ENCODE results near the gene MDP1. TPM values are rescaled to one million over a fixed set of nuclear protein-coding genes. Genes with fewer than 3 reads are reported as not detected.

MDP1 gene
- total RNA-seq, 1 experiment from 2014 or later: 12.6 TPM

DNA sequence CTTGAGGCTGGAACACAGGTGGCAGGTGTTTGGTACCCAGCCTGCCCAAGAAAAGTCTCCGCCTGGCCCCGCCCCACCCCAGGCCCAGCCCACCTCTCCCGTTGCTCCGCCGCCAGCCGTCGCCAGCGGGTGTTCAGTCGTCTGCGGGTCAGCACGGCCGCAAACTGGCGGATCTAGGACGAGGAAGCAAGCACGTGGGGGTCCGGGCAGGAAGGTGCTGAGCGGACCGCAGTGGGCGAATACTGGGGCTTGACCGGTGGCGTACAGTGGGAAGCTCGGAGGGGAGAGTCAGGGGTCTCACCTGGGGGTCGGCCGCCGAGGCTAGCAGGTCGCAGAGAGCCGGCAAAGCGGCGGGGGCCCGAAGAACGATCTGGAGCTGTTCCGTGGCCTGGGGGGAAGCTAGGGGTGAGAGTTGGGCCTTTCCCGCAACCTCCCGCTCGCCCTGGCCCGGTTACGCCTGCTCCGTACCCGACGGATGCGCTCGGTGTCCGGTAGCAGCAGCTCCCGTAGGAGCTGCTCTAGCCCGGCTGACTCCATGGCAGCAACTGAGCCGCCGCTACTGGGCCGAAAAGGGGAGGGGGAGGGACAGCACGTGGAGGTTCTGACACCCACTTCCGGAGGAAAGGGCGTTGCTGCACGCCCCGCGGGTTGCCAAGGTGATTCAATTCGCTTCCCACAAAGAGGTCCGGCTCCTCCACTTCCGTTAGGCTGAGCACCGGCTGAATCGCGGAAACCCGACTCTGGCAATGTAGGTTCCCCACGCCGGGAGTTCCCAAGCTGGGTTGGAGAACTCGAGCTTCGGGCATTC lies 27.4 kb downstream of the MDP1 start, which contains the start of gene IPO4 (continued):
- TF ChIP-seq GRHL2 (CRISPR knock-in tag; IDR thresholded peaks at IDR 0.05; ENCODE audit: insufficient replicate concordance, severe bottlenecking) (no peak), RORB (CRISPR knock-in tag; IDR thresholded peaks at IDR 0.05) (no peak), ERG (CRISPR knock-in tag; IDR thresholded peaks at IDR 0.05) (no peak), ELF4 (CRISPR knock-in tag; IDR thresholded peaks at IDR 0.05; ENCODE audit: low read depth) (no peak), NR1H2 (CRISPR knock-in tag; IDR thresholded peaks at IDR 0.05) (peak; percentile 74; the same call in 1 of the 2 replicates), AFF4 (CRISPR knock-in tag; IDR thresholded peaks at IDR 0.05; ENCODE audit: borderline replicate concordance) (peak; percentile 61; the same call in 1 of the 2 replicates), ATF1 (CRISPR knock-in tag; IDR thresholded peaks at IDR 0.05) (0 out of 2 replicates have a peak, but pooled peaks have one; percentile 39), ZNF671 (CRISPR knock-in tag; IDR thresholded peaks at IDR 0.05) (no peak), CBFB (CRISPR knock-in tag; IDR thresholded peaks at IDR 0.05; ENCODE audit: low read depth) (peak; percentile 82; the same call in 1 of the 2 replicates), NFYB (CRISPR knock-in tag; conservative IDR thresholded peaks at IDR 0.05; ENCODE audit: low read depth) (no peak), FOXK1 (CRISPR knock-in tag; IDR thresholded peaks at IDR 0.05) (peak; percentile 85), ESRRA (CRISPR knock-in tag; IDR thresholded peaks at IDR 0.05; ENCODE audit: borderline replicate concordance) (peak; percentile 90; the same call in 1 of the 2 replicates), ZNF232 (CRISPR knock-in tag; IDR thresholded peaks at IDR 0.05) (peak; percentile 63; the same call in 1 of the 2 replicates), TEAD4 (CRISPR knock-in tag; IDR thresholded peaks at IDR 0.05) (no peak)
- TF ChIP-seq, protein P1, sequence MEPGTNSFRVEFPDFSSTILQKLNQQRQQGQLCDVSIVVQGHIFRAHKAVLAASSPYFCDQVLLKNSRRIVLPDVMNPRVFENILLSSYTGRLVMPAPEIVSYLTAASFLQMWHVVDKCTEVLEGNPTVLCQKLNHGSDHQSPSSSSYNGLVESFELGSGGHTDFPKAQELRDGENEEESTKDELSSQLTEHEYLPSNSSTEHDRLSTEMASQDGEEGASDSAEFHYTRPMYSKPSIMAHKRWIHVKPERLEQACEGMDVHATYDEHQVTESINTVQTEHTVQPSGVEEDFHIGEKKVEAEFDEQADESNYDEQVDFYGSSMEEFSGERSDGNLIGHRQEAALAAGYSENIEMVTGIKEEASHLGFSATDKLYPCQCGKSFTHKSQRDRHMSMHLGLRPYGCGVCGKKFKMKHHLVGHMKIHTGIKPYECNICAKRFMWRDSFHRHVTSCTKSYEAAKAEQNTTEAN (CRISPR knock-in tag; IDR thresholded peaks at IDR 0.05): peak; percentile 69; the same call in 1 of the 2 replicates
- TF ChIP-seq, protein P2, sequence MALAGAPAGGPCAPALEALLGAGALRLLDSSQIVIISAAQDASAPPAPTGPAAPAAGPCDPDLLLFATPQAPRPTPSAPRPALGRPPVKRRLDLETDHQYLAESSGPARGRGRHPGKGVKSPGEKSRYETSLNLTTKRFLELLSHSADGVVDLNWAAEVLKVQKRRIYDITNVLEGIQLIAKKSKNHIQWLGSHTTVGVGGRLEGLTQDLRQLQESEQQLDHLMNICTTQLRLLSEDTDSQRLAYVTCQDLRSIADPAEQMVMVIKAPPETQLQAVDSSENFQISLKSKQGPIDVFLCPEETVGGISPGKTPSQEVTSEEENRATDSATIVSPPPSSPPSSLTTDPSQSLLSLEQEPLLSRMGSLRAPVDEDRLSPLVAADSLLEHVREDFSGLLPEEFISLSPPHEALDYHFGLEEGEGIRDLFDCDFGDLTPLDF (CRISPR knock-in tag; IDR thresholded peaks at IDR 0.05): no peak

GRCh38 chr14:24187539-24187915 lies 28.3 kb downstream of the MDP1 start:
- Mint-ChIP-seq H3K27ac (no peak overlapping the region), H3K9me3 (no peaks in the 10 kb centered on the region), H3K4me1 (peaks cover 16% of the 10 kb centered on the region), H3K27me3 (ENCODE audit: low read depth) (no peaks in the 10 kb centered on the region), H3K36me3 (peaks cover 35% of the 10 kb centered on the region), H3K4me3 (peak overlapping the region; percentile 89)
- DNase-seq (ENCODE audit: low spot score) (no peak), ATAC-seq (no peak)
- CTCF ChIA-PET: interaction anchor here (3.3 kb wide), 1 partner anchor 27 kb away, joined by 24 read pairs; the partner anchor contains the start of gene IRF9
- TF ChIP-seq USF1 (CRISPR knock-in tag; IDR thresholded peaks at IDR 0.05): no peak
- POLR2A ChIA-PET: interaction anchor here (0.6 to 1.7 kb wide), 3 partner anchors 55 to 667 kb away, joined by 3 to 8 read pairs (median 7); partner anchors contain the start of genes DCAF11, NRL and TINF2

All from WTC11 (cell line).